ENCODE results near the gene TPD52L1. TPM values are rescaled to one million over a fixed set of nuclear protein-coding genes. Genes with fewer than 3 reads are reported as not detected.

TPD52L1 gene
- total and polyA plus RNA-seq, 2 of the 4 experiments (the other 2 are of a cell fraction), result 10.2 to 13.5 TPM

DNA sequence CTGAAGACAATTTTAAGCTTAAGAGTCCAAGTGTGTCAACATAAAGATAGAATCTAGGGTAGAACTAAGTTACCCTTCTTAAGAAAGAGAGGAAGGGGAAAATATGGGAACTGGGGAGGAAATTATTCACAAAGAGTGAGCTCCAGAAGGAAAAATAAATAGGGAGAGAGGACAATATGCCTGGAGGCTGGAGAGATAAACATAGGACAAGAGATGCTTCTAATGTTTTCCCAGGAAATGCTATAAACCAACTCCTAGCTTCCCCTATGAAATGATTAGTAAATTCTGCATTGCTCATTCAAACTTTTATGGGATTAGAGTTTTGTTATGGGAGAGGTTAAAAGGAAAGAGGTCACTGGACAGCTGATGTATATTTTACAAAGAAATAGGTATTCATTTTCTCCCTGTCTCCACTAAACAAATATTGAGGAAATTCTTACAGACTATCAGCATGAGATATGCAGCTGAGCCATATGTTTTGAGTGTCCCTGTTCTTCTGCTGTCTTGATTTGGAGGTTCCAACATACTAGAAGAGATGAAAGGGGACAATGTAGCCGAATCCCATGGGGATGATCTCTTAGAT is 22.0 kb downstream of the TPD52L1 start:
- no peak overlapping the region for H2AK5ac ChIP-seq (ENCODE audit: low read depth, low read length)
- WGBS, 2 experiments (ENCODE audit: extremely low coverage in 2 of 2, insufficient read length in 1 of 2), result 67% methylated on average over 1 of the region's 1 CpG; no CpG with 5 or more reads in 1 of the 2 experiments
- H3K9ac ChIP-seq (ENCODE audit: low read depth, low read length), result no peak overlapping the region
- H2BK5ac ChIP-seq (ENCODE audit: low read depth, low read length, poor library complexity, severe bottlenecking), result no peak overlapping the region
- no peaks in the 10 kb centered on the region for H3K79me1 ChIP-seq (ENCODE audit: low read depth in 1 of 2, low read length in 2 of 2)
- no peak for DNase-seq
- H3K18ac ChIP-seq (ENCODE audit: low read depth, low read length), result no peak overlapping the region
- H2BK20ac ChIP-seq (ENCODE audit: low read depth, low read length), result no peak overlapping the region
- H2BK120ac ChIP-seq (ENCODE audit: low read depth, low read length), result no peak overlapping the region
- H3K9me1 ChIP-seq (ENCODE audit: insufficient read depth, low read length), result no peaks in the 10 kb centered on the region
- H3K36me3 ChIP-seq (ENCODE audit: control insufficient read depth, insufficient read depth, low read length), result no peaks in the 10 kb centered on the region
- dilution Hi-C loops (cut with HindIII; ENCODE audit: low sequenced_read_pairs, unreplicated experiment) (no loop called here), intact Hi-C loops (cut with micrococcal nuclease) (no loop called here), in situ Hi-C loops (cut with MboI; ENCODE audit: low sequenced_read_pairs) (no loop called here)
- H3K4me3 ChIP-seq (ENCODE audit: insufficient read depth, low read depth, low read length), result no peak overlapping the region
- H2BK15ac ChIP-seq (ENCODE audit: low read depth, low read length), result no peak overlapping the region
- no peak overlapping the region for H3K56ac ChIP-seq (ENCODE audit: extremely low read depth, insufficient read depth, low read length)
- no peaks in the 10 kb centered on the region for H4K20me1 ChIP-seq (ENCODE audit: insufficient read depth, low read length)
- no peak overlapping the region for H3K14ac ChIP-seq (replicated peaks; ENCODE audit: low read depth, low read length)
- POLR2A ChIA-PET (ENCODE audit: unreplicated experiment), result no interaction called here
- H3K4me2 ChIP-seq (ENCODE audit: low read depth, low read length), result no peak overlapping the region
- no peaks in the 10 kb centered on the region for H3K9me3 ChIP-seq (ENCODE audit: control insufficient read depth, insufficient read depth, low read length)
- H3K23ac ChIP-seq (ENCODE audit: low read depth, low read length), result no peak overlapping the region
- CTCF ChIA-PET, result interaction anchor here (0.7 to 1.3 kb wide), 4 partner anchors 10 to 87 kb away, joined by 3 to 4 read pairs (median 4); partner anchors contain the start of gene TPD52L1
- H3K4me1 ChIP-seq (ENCODE audit: control insufficient read depth, insufficient read depth, low read length), result no peaks in the 10 kb centered on the region; the same call in none of the 2 replicates
- no peak overlapping the region for H4K8ac ChIP-seq (ENCODE audit: low read depth in 2 of 2, low read length in 2 of 2)
- no peak overlapping the region for H3K4ac ChIP-seq (ENCODE audit: low read depth, low read length)
- no peak overlapping the region for H4K5ac ChIP-seq (ENCODE audit: low read depth, low read length)
- no peaks in the 10 kb centered on the region for H3K27me3 ChIP-seq (ENCODE audit: control insufficient read depth, insufficient read depth, low read length)
- no peak overlapping the region for H3K27ac ChIP-seq (ENCODE audit: insufficient read depth, low read length)
- no peak overlapping the region for H4K91ac ChIP-seq (ENCODE audit: insufficient read depth, low read depth, low read length)
- ATAC-seq (ENCODE audit: low read depth), result no peak
- no TSS peak for BruUV-seq (replicated peaks)
- no peak overlapping the region for H2AK9ac ChIP-seq (replicated peaks; ENCODE audit: low read depth, low read length, poor library complexity)
- H2AFZ ChIP-seq (replicated peaks; ENCODE audit: low read length, poor library complexity), result no peak overlapping the region
- TF ChIP-seq, protein P1, sequence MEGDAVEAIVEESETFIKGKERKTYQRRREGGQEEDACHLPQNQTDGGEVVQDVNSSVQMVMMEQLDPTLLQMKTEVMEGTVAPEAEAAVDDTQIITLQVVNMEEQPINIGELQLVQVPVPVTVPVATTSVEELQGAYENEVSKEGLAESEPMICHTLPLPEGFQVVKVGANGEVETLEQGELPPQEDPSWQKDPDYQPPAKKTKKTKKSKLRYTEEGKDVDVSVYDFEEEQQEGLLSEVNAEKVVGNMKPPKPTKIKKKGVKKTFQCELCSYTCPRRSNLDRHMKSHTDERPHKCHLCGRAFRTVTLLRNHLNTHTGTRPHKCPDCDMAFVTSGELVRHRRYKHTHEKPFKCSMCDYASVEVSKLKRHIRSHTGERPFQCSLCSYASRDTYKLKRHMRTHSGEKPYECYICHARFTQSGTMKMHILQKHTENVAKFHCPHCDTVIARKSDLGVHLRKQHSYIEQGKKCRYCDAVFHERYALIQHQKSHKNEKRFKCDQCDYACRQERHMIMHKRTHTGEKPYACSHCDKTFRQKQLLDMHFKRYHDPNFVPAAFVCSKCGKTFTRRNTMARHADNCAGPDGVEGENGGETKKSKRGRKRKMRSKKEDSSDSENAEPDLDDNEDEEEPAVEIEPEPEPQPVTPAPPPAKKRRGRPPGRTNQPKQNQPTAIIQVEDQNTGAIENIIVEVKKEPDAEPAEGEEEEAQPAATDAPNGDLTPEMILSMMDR (conservative IDR thresholded peaks at IDR 0.05; ENCODE audit: low read depth, low read length), result no peak
- TF ChIP-seq RAD21 (IDR thresholded peaks at IDR 0.05; ENCODE audit: low read length) (no peak), RFX5 (IDR thresholded peaks at IDR 0.05; ENCODE audit: low read depth, low read length) (no peak), MXI1 (IDR thresholded peaks at IDR 0.05; ENCODE audit: borderline replicate concordance, low read depth, low read length) (no peak), NFE2L2 (IDR thresholded peaks at IDR 0.05; ENCODE audit: low read depth, low read length) (no peak), POLR2A (IDR thresholded peaks at IDR 0.05; ENCODE audit: low read depth, low read length) (no peak), MAFK (IDR thresholded peaks at IDR 0.05; ENCODE audit: low read depth, low read length) (no peak), SMC3 (IDR thresholded peaks at IDR 0.05; ENCODE audit: low read depth, low read length) (no peak), MAZ (IDR thresholded peaks at IDR 0.05; ENCODE audit: borderline replicate concordance, low read depth, low read length) (no peak), CHD1 (IDR thresholded peaks at IDR 0.05; ENCODE audit: low read depth, low read length) (no peak), USF2 (IDR thresholded peaks at IDR 0.05; ENCODE audit: low read depth, low read length) (no peak), BHLHE40 (IDR thresholded peaks at IDR 0.05; ENCODE audit: low read depth, low read length) (no peak), FOS (IDR thresholded peaks at IDR 0.05; ENCODE audit: low read depth, low read length) (no peak), RCOR1 (IDR thresholded peaks at IDR 0.05; ENCODE audit: insufficient replicate concordance, low read length) (no peak), CEBPB (IDR thresholded peaks at IDR 0.05; ENCODE audit: low read depth, low read length) (no peak)
- TF ChIP-seq, protein P2, sequence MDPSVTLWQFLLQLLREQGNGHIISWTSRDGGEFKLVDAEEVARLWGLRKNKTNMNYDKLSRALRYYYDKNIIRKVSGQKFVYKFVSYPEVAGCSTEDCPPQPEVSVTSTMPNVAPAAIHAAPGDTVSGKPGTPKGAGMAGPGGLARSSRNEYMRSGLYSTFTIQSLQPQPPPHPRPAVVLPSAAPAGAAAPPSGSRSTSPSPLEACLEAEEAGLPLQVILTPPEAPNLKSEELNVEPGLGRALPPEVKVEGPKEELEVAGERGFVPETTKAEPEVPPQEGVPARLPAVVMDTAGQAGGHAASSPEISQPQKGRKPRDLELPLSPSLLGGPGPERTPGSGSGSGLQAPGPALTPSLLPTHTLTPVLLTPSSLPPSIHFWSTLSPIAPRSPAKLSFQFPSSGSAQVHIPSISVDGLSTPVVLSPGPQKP (IDR thresholded peaks at IDR 0.05; ENCODE audit: borderline replicate concordance, low read depth, low read length), result no peak

Measured in IMR-90 (cell line).